Pancreas (tissue), 10 donors: ENCODE results near the gene MTTP. TPM values are rescaled to one million over a fixed set of nuclear protein-coding genes. Genes with fewer than 3 reads are reported as not detected.

Source experiments
- ATAC-seq, 4 donors: fragments of 200-7000 bp; cut with Tn5 transposase; one replicate each; pipeline versions ENCODE4 v1.8.0 to v1.9.1; 2020; ENCODE audit warnings: mild to moderate bottlenecking in 4 of 4, moderate library complexity in 4 of 4
- DNase-seq, 6 donors: peaks; one replicate each; pipeline ENCODE4 v3.0.0-alpha.2; 2020
- FAIRE-seq: peaks from 2 replicates; lab custom pipeline; 2012; peaks lifted over from hg19 to GRCh38; lab: Jason Lieb, UNC
- H3K27ac ChIP-seq, 4 donors: fragments of 200-600 bp; sonication (generic); 1 replicate in 3 of 4; 2 replicates in 1 of 4; pipeline versions ENCODE4 v1.5.0 to v1.8.0; 2020
- H3K27me3 ChIP-seq, 4 donors: fragments of 200-600 bp; one replicate each; pipeline ENCODE4 v1.8.0; 2021
- H3K36me3 ChIP-seq, 3 donors: fragments of 200-600 bp; sonication (generic) in 1 of 3; one replicate each; pipeline versions ENCODE4 v1.5.0 to v1.8.0; 2020 to 2021
- H3K4me1 ChIP-seq, 3 donors: fragments of 200-600 bp; one replicate each; pipeline ENCODE4 v1.8.0; 2021
- H3K4me3 ChIP-seq, 4 donors: fragments of 200-600 bp; sonication (generic) in 2 of 4; one replicate each; pipeline versions ENCODE4 v1.5.0 to v1.8.0; 2020 to 2021
- H3K9me3 ChIP-seq, 4 donors: fragments of 200-600 bp; one replicate each; pipeline ENCODE4 v1.8.0; 2021
- CTCF ChIP-seq, 4 donors: fragments of 200-600 bp; sonication (generic) in 3 of 4; IDR thresholded peaks; one replicate each; pipeline versions ENCODE4 v1.5.0 to v1.8.0; 2021; ENCODE audit warnings: antibody characterized with exemption in 4 of 4
- WGBS, 2 donors: extraction: QIAGEN DNeasy Blood & Tissue Kit; methylation state at CpG; one replicate each; pipeline ENCODE4 v1.1.7; 2013; 5-methylcytosine and 5-hydroxymethylcytosine counted together
- intact Hi-C, 3 donors: fragments of 100-400 bp; cut with DNase I; formaldehyde crosslinking; loops; one replicate each; pipeline versions ENCODE4 v1.11.1 to v1.14.2; 2022
- polyA plus RNA-seq, 2 donors: library from polyadenylated mRNA; stranded (reverse); fragments of 200-250 nt; gene quantifications; one replicate each; pipeline ENCODE4 v1.2.3, GENCODE V29; 2013
- total RNA-seq, 6 donors: library from RNA; stranded (reverse); fragmentation: NEBNext Ultra II Directional in 4 of 6; extraction: Animal tissue kit (Norgen Biotek cat#: 25700) in 4 of 6; gene quantifications; one replicate each; pipeline versions ENCODE4 v1.2.1 to v1.2.4, GENCODE V29; 2021 to 2023
- donor health status: healthy with polysubstance abuse.
- donor health status: DM: no; HTN: no; CAD: no; lungs with moderate emphysema.
- donor health status: DM: no; HTN: no; CAD: no.
- donor health status: control.
- donor health status: control.
- donor health status: Bipolar disorder and iron deficiency.
- donor health status: DM: yes; HTN: yes; CAD: no.
- donor health status: DM: no; HTN: no; CAD: no.
- donor health status: DM: no; HTN: no; CAD: no.
- donor health status: DM: yes; HTN: yes; CAD: no.

MTTP gene
- total and polyA plus RNA-seq, 8 donors: 0.04 to 0.28 (median 0.05) TPM; not detected in 5

DNA sequence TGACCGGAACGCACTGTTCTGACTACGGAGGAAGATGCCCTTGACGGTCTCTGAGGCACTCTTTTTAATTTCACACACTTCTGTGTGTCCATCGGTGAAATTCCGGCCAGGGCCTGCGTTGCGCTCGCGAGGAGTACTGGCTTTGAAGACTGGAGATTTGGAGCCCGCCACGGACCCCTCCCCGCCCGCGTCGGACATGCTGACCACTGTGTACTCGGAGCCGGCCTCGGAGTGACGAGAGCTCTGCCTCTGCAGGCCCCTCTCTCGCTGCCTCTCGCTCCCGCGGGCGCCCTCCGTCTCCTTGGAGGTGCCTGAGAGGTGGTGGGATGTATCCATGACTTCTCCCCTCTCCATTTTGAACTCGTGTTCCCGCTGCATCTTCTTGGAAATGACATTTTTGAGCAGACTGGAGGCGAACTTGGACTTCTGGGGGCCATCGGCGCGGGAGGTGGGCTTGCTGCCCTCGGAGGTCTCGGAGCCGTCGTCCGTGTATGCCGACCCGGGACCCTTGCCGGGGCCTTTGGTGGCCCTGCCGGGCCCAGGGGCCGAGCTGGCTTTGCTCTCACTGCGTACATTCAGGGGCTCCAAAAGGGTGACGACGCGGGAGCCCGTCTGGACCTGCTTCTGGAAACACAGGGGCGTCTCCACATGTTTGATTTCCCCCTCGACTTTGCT is 77.3 kb downstream of the MTTP start:
- no peak for ATAC-seq
- peaks cover 0 to 4% (median 0%) of the 10 kb centered on the region in 3 donors for H3K4me1 ChIP-seq
- 94 to 96% methylated on average over 49 of the region's 49 CpGs for WGBS, 2 donors
- H3K4me3 ChIP-seq: no peak overlapping the region
- no peak overlapping the region for H3K27ac ChIP-seq
- no peak for FAIRE-seq
- intact Hi-C loops: no loop called here
- DNase-seq: peak in 3 of 6 donors; percentile 20 to 66 (median 50)
- TF ChIP-seq CTCF (IDR thresholded peaks at IDR 0.05): no peak
- H3K36me3 ChIP-seq: no peaks in the 10 kb centered on the region
- no peaks in the 10 kb centered on the region for H3K27me3 ChIP-seq
- H3K9me3 ChIP-seq: no peaks in the 10 kb centered on the region

- H3K36me3 ChIP-seq: no peaks in the 10 kb centered on the region
- no peak for FAIRE-seq
- WGBS, 2 donors: 92 to 93% methylated on average over 42 to 43 of the region's 43 CpGs
- TF ChIP-seq CTCF (IDR thresholded peaks at IDR 0.05): no peak
- H3K4me3 ChIP-seq: no peak overlapping the region
- H3K9me3 ChIP-seq: no peaks in the 10 kb centered on the region
- H3K27me3 ChIP-seq: no peaks in the 10 kb centered on the region
- peaks cover 0 to 2% (median 0%) of the 10 kb centered on the region in 3 donors for H3K4me1 ChIP-seq
- intact Hi-C loops: no loop called here
- ATAC-seq: no peak
- no peak overlapping the region for H3K27ac ChIP-seq
- DNase-seq: peak in 3 of 6 donors; percentile 25 to 62 (median 54)
These were observed 78.2 kb downstream of the MTTP start for GRCh38 chr4:99652596-99653436.

DNA sequence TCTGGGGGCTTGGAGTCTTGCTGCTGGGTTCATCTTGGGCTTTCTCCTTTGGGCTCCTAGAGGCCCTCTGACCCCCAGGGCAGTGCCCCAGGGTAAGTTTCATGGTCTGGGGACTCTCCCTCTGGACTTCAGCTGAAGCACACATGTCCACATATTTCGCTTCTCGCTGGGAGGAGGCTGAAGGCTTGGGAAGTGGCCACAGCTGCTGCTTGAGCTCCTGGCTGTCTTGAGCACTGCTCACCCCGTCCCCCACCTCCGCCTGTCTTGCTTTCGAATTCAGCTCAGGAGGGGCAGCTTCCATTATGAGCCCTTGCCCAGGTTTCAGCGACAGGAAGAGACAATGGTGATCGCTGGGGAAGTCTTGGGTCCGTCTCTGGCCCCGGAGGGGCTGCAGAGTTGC is 79.3 kb downstream of the MTTP start:
- no peaks in the 10 kb centered on the region for H3K36me3 ChIP-seq
- ATAC-seq: no peak
- intact Hi-C loops: no loop called here
- 92 to 98% methylated on average over 8 to 9 of the region's 9 CpGs for WGBS, 2 donors
- no peaks in the 10 kb centered on the region for H3K9me3 ChIP-seq
- no peak overlapping the region for H3K27ac ChIP-seq
- peak in 1 of 6 donors; percentile 30 for DNase-seq
- TF ChIP-seq CTCF (IDR thresholded peaks at IDR 0.05): no peak
- no peak for FAIRE-seq
- H3K27me3 ChIP-seq: no peaks in the 10 kb centered on the region
- no peak overlapping the region for H3K4me3 ChIP-seq
- H3K4me1 ChIP-seq: peaks cover 0 to 2% (median 0%) of the 10 kb centered on the region in 3 donors

- H3K9me3 ChIP-seq: no peaks in the 10 kb centered on the region
- WGBS, 2 donors: 87 to 91% methylated on average over 15 of the region's 15 CpGs
- H3K36me3 ChIP-seq: no peaks in the 10 kb centered on the region
- no peaks in the 10 kb centered on the region for H3K27me3 ChIP-seq
- ATAC-seq (no peak), FAIRE-seq (no peak), DNase-seq (peak in 1 of 6 donors; percentile 39)
- intact Hi-C loops: no loop called here
- H3K27ac ChIP-seq: no peak overlapping the region
- no peak overlapping the region for H3K4me3 ChIP-seq
- H3K4me1 ChIP-seq: peaks cover 0 to 2% (median 0%) of the 10 kb centered on the region in 3 donors
- no peak for TF ChIP-seq CTCF (IDR thresholded peaks at IDR 0.05)
These were observed 79.7 kb downstream of the MTTP start for GRCh38 chr4:99654361-99654761.
